Fibroblast of gingiva (primary cell): ENCODE measurements around the gene EYS.

Experiments used
- DNase-seq: peaks from one replicate; pipeline ENCODE4 v3.0.0-alpha.2; 2011; ENCODE audit warnings: low read depth

EYS gene

GRCh38 chr6:64838726-64839125, 868.3 kb downstream of the EYS start:
- DNase-seq: no peak

GRCh38 chr6:64831680-64832079, 875.3 kb downstream of the EYS start:
- no peak for DNase-seq

- no peak for DNase-seq
Observed at GRCh38 chr6:64817525-64817924, 889.5 kb downstream of the EYS start.

GRCh38 chr6:64815718-64816117, 891.3 kb downstream of the EYS start:
- DNase-seq: no peak

- DNase-seq: no peak
Observed at GRCh38 chr6:64812138-64812537, 894.9 kb downstream of the EYS start.

GRCh38 chr6:64811119-64811518, 895.9 kb downstream of the EYS start:
- no peak for DNase-seq

GRCh38 chr6:64807785-64808184, 899.2 kb downstream of the EYS start:
- DNase-seq: no peak

GRCh38 chr6:64803470-64804166, 903.4 kb downstream of the EYS start:
- DNase-seq: no peak

- DNase-seq: no peak
Observed at GRCh38 chr6:64792534-64792933, 914.5 kb downstream of the EYS start.

GRCh38 chr6:64789476-64789875, 917.5 kb downstream of the EYS start:
- no peak for DNase-seq

- DNase-seq: no peak
Observed at GRCh38 chr6:64786736-64787135, 920.3 kb downstream of the EYS start.

- DNase-seq: no peak
Observed at GRCh38 chr6:64782877-64783276, 924.1 kb downstream of the EYS start.

GRCh38 chr6:64777941-64778785, 928.9 kb downstream of the EYS start:
- peak; percentile 20 for DNase-seq

GRCh38 chr6:64776359-64776758, 930.7 kb downstream of the EYS start:
- no peak for DNase-seq

GRCh38 chr6:64774881-64775280, 932.1 kb downstream of the EYS start:
- no peak for DNase-seq

GRCh38 chr6:64750910-64751309, 956.1 kb downstream of the EYS start:
- DNase-seq: no peak

GRCh38 chr6:64737418-64737817, 969.6 kb downstream of the EYS start:
- no peak for DNase-seq

- DNase-seq: no peak
Observed at GRCh38 chr6:64736421-64736950, 970.5 kb downstream of the EYS start.

- DNase-seq: no peak
Observed at GRCh38 chr6:64733433-64733832, 973.6 kb downstream of the EYS start.

- DNase-seq: no peak
Observed at GRCh38 chr6:64732888-64733287, 974.1 kb downstream of the EYS start.

GRCh38 chr6:64729522-64729921, 977.5 kb downstream of the EYS start:
- DNase-seq: no peak

GRCh38 chr6:64727075-64727474, 980.0 kb downstream of the EYS start:
- no peak for DNase-seq

- no peak for DNase-seq
Observed at GRCh38 chr6:64724091-64724490, 982.9 kb downstream of the EYS start.
